Hepatocyte (in vitro differentiated cells): ENCODE measurements around the gene HKDC1. TPM values are rescaled to one million over a fixed set of nuclear protein-coding genes. Genes with fewer than 3 reads are reported as not detected.
A peak's percentile ranks its signal among the peaks of the same experiment; 100 is the strongest.

Source experiments
- DNase-seq: peaks from one replicate; pipeline ENCODE4 v3.0.0-alpha.2; 2016; ENCODE audit warnings: low spot score
- H2AFZ ChIP-seq: fragments of 200-600 bp; sonication (generic); 2 replicates; pipeline ENCODE4 v1.6.0; 2016; ENCODE audit warnings: antibody characterized with exemption, mild to moderate bottlenecking
- H3K27ac ChIP-seq: fragments of 200-600 bp; sonication (generic); 2 replicates; pipeline ENCODE4 v1.5.1; 2016; ENCODE audit warnings: mild to moderate bottlenecking
- H3K27me3 ChIP-seq: fragments of 200-600 bp; sonication (generic); 2 replicates; pipeline ENCODE4 v1.6.1; 2016
- H3K36me3 ChIP-seq: fragments of 200-600 bp; sonication (generic); replicated peaks from 2 replicates; pipeline ENCODE4 v1.5.1; 2016; ENCODE audit warnings: low read depth; ENCODE audit not compliant: insufficient read depth
- H3K4me1 ChIP-seq: fragments of 200-600 bp; sonication (generic); 2 replicates; pipeline ENCODE4 v1.5.1; 2016; ENCODE audit warnings: mild to moderate bottlenecking, moderate library complexity; ENCODE audit not compliant: insufficient read depth
- H3K4me2 ChIP-seq: fragments of 200-600 bp; sonication (generic); 2 replicates; pipeline ENCODE4 v1.6.0; 2016
- H3K4me3 ChIP-seq: fragments of 200-600 bp; sonication (generic); 2 replicates; pipeline ENCODE4 v1.5.1; 2016; ENCODE audit warnings: mild to moderate bottlenecking
- H3K79me2 ChIP-seq: fragments of 200-600 bp; sonication (generic); 2 replicates; pipeline ENCODE4 v1.6.0; 2017; ENCODE audit warnings: mild to moderate bottlenecking
- H3K9me2 ChIP-seq: fragments of 200-600 bp; sonication (generic); replicated peaks from 2 replicates; pipeline ENCODE4 v1.6.0; 2017; ENCODE audit warnings: mild to moderate bottlenecking; ENCODE audit not compliant: insufficient read depth
- H3K9me3 ChIP-seq: fragments of 200-600 bp; sonication (generic); 2 replicates; pipeline ENCODE4 v1.5.1; 2016; ENCODE audit warnings: low read depth, mild to moderate bottlenecking
- H4K20me1 ChIP-seq: fragments of 200-600 bp; sonication (generic); 2 replicates; pipeline ENCODE4 v1.6.0; 2016; ENCODE audit warnings: mild to moderate bottlenecking; ENCODE audit not compliant: insufficient read depth, poor library complexity, severe bottlenecking
- EZH2 ChIP-seq: fragments of 200-600 bp; sonication (generic); IDR thresholded peaks from 2 replicates; pipeline ENCODE4 v1.6.1; 2016; ENCODE audit warnings: antibody characterized with exemption, mild to moderate bottlenecking, borderline replicate concordance
- EZH2phosphoT487 ChIP-seq: fragments of 200-600 bp; sonication (generic); IDR thresholded peaks from one replicate; pipeline ENCODE4 v1.6.1; 2018; ENCODE audit warnings: antibody characterized with exemption, mild to moderate bottlenecking, low read depth, moderate library complexity; ENCODE audit not compliant: unreplicated experiment, severe bottlenecking
- WGBS: methylation state at CpG from one replicate; pipeline ENCODE4 v1.1.6; 2016; ENCODE audit warnings: low lambda C conversion rate; ENCODE audit errors: missing lambda C conversion rate; 5-methylcytosine and 5-hydroxymethylcytosine counted together
- polyA plus RNA-seq: library from polyadenylated mRNA; unstranded; fragments of >200 nt; fragmentation: Nextera tagmentation; extraction: Ambion mirVana; gene quantifications from 2 replicates; pipeline ENCODE4 v1.2.1, GENCODE V29; 2016
- total RNA-seq: library from RNA; depleted of rRNA; stranded (reverse); fragments of >200 nt; gene quantifications from 2 replicates; pipeline ENCODE4 v1.2.3, GENCODE V29; 2014
- TF ChIP-seq, protein P1 (sequence below): fragments of 200-600 bp; sonication (generic); IDR thresholded peaks from 2 replicates; pipeline ENCODE4 v1.5.1; 2016; ENCODE audit warnings: antibody characterized with exemption, mild to moderate bottlenecking; ENCODE audit not compliant: poor library complexity

Gene HKDC1
- total and polyA plus RNA-seq, 2 experiments from 2014 or later, result 23.6 to 27.9 TPM

DNA sequence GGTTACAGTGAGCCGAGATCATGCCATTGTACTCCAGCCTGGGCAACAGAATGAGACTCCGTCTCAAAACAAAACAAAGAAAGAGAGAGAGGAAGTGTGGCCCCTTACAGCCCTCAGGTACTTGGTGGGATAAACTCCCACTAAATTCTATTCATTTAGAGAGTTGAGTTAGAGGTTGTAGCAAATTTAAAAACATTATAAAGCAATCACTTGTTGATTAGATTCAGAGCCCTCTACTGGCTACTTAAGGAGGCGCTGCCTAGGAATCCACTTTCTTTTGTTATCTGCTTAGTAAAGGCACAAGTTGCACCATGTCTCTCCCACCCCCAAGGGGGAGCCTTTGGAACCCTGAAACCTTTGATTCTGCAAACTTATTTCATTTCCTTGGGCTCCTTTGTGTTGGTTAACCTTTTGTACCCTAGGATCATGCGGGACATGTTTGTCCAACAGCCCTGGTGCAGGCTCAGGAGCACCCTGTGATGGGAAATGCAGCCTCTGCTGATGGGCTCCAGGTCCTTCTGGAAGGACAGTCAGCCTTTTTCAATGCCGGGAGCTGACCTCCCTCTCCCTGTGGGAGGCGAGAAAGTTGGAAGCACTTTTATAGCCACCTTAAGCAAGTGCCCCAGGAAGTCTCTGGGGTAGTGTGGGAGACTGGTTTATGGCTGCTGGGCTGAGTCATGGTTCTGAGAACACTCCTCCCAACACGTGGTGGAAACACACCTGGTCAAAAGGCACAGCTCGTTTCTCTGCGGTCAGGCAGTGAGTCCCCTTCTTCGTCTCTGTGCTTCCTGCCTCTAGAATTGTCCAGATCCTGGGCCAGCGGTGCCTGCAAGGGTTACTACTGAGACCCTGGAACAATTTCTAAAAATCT lies 2.3 kb downstream of the HKDC1 start:
- Histone ChIP-seq H3K9me2 (no peaks in the 10 kb centered on the region), H3K36me3 (no peaks in the 10 kb centered on the region), H3K4me3 (no peak overlapping the region), H3K9me3 (no peaks in the 10 kb centered on the region), H3K27me3 (no peaks in the 10 kb centered on the region), H3K4me2 (peak overlapping the region; percentile 61), H4K20me1 (no peaks in the 10 kb centered on the region), H3K4me1 (peaks cover 3% of the 10 kb centered on the region), H2AFZ (no peak overlapping the region), H3K27ac (peak overlapping the region; percentile 87), H3K79me2 (peaks cover 7% of the 10 kb centered on the region)
- 33% methylated on average over 11 of the region's 11 CpGs for WGBS
- DNase-seq, result peak; percentile 87
- TF ChIP-seq EZH2 (no peak), EZH2phosphoT487 (no peak)
- TF ChIP-seq, protein P1, sequence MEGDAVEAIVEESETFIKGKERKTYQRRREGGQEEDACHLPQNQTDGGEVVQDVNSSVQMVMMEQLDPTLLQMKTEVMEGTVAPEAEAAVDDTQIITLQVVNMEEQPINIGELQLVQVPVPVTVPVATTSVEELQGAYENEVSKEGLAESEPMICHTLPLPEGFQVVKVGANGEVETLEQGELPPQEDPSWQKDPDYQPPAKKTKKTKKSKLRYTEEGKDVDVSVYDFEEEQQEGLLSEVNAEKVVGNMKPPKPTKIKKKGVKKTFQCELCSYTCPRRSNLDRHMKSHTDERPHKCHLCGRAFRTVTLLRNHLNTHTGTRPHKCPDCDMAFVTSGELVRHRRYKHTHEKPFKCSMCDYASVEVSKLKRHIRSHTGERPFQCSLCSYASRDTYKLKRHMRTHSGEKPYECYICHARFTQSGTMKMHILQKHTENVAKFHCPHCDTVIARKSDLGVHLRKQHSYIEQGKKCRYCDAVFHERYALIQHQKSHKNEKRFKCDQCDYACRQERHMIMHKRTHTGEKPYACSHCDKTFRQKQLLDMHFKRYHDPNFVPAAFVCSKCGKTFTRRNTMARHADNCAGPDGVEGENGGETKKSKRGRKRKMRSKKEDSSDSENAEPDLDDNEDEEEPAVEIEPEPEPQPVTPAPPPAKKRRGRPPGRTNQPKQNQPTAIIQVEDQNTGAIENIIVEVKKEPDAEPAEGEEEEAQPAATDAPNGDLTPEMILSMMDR, result peak; percentile 72

DNA sequence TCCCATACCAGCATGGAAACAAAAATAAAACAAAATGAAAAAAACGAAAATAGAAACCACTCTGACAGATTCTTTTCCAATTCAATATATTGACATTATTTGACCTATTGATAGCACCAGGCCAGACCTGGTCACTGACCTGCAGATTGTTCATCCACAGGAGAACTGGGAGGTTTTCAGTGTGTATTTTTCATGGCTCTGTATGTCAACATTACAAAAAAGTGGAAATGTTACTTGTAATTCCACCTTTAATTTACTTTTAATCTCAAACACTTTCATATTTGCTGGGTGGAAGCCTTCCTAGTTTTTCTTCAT lies 2.9 kb downstream of the HKDC1 start:
- TF ChIP-seq, protein P1, result no peak
- TF ChIP-seq EZH2 (no peak), EZH2phosphoT487 (no peak)
- peak overlapping the region; percentile 61 for H3K4me2 ChIP-seq
- peaks cover 7% of the 10 kb centered on the region for H3K79me2 ChIP-seq
- no peak overlapping the region for H2AFZ ChIP-seq
- H3K4me3 ChIP-seq, result no peak overlapping the region
- H4K20me1 ChIP-seq, result no peaks in the 10 kb centered on the region
- no peak for DNase-seq
- H3K9me3 ChIP-seq, result no peaks in the 10 kb centered on the region
- no peaks in the 10 kb centered on the region for H3K27me3 ChIP-seq
- no peaks in the 10 kb centered on the region for H3K4me1 ChIP-seq
- no peaks in the 10 kb centered on the region for H3K36me3 ChIP-seq
- H3K27ac ChIP-seq, result peak overlapping the region; percentile 87
- no peaks in the 10 kb centered on the region for H3K9me2 ChIP-seq
- 18% methylated on average over 1 of the region's 1 CpG for WGBS

DNA sequence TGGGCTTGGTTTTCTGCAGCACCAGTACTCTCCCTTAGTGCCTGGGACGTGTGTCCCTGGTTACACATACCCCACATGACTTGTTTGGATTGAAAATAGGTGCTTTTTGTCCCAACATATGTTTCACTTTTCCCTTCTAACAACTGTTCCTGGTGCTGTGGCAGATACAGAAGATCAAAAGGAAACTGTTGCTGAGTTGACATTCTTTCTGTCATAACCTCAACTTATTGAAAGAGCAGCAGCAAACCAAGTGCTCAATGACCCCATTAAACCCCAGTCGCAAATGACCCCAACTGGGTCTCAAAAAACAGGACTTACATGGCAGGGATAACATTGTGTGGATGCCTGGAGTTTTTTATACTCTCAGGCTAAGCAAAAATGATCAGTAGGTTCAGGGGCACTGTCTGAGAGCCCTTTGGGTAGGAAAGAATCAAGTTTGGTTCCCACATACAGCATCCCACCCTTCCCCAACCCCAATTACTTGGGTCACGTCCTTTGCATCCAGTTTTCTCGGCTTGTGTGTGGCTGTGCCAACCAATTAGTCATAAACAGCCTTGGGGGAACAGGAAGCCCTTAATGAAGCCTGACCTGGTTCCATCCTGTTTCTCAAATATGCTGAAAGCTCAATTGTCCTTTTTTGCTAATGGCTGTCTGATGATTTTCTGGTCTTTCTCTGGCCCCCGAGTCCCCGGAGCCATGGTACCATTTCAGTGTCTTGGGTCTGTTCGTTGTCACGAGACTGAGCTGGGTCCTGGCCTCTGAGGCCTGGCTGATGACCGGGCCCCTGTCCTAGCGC lies 4.9 kb downstream of the HKDC1 start:
- no peak for DNase-seq
- H3K27me3 ChIP-seq, result no peaks in the 10 kb centered on the region
- no peaks in the 10 kb centered on the region for H3K9me2 ChIP-seq
- peak overlapping the region; percentile 61 for H3K4me2 ChIP-seq
- H4K20me1 ChIP-seq, result no peaks in the 10 kb centered on the region
- WGBS, result 67% methylated on average over 10 of the region's 10 CpGs
- H3K4me1 ChIP-seq, result peaks cover 5% of the 10 kb centered on the region
- H2AFZ ChIP-seq, result no peak overlapping the region
- H3K79me2 ChIP-seq, result peaks cover 7% of the 10 kb centered on the region
- H3K4me3 ChIP-seq, result no peak overlapping the region
- peak overlapping the region; percentile 88 for H3K27ac ChIP-seq
- H3K36me3 ChIP-seq, result no peaks in the 10 kb centered on the region
- TF ChIP-seq EZH2 (no peak), EZH2phosphoT487 (no peak)
- TF ChIP-seq, protein P1, result no peak
- H3K9me3 ChIP-seq, result no peaks in the 10 kb centered on the region
